SK-N-SH (cell line): ENCODE results near the gene DEFB112. TPM values are rescaled to one million over a fixed set of nuclear protein-coding genes. Genes with fewer than 3 reads are reported as not detected.

Source experiments
- CTCF ChIA-PET: fragments of 300-600, 350-600 bp; formaldehyde crosslinking; extraction: SDS; loops from one replicate; lab custom pipeline; 2021; lab: Yijun Ruan, JAX
- POLR2A ChIA-PET: fragments of 350-600 bp; sonication (Branson Sonifier 250); formaldehyde crosslinking; extraction: SDS; loops from one replicate; lab custom pipeline; 2020; ENCODE audit warnings: antibody characterized with exemption, inconsistent platforms; lab: Yijun Ruan, JAX
- DNase-seq: peaks from one replicate; pipeline ENCODE4 v3.0.0; 2012
- H2AFZ ChIP-seq: fragments of 200-600 bp; sonication (generic); 2 replicates; pipeline ENCODE4 v1.8.1; 2016; ENCODE audit warnings: antibody characterized with exemption, mild to moderate bottlenecking, low read depth
- H3F3A ChIP-seq: fragments of 200-600 bp; sonication (generic); replicated peaks from 2 replicates; pipeline ENCODE3; 2016; ENCODE audit warnings: antibody characterized with exemption, mild to moderate bottlenecking; ENCODE audit not compliant: insufficient read depth
- H3K27ac ChIP-seq, 2 experiments: fragments of 200-500 bp in 1 of 2; fragments of 200-600 bp in 1 of 2; sonication (Bioruptor generic) in 1 of 2; sonication (generic), shearing (Covaris generic) in 1 of 2; 2 replicates each; pipeline versions ENCODE4 v1.5.1 to v1.6.1; 2014 to 2016; ENCODE audit warnings: low read depth in 2 of 2, inconsistent platforms in 1 of 2, low read length in 1 of 2, mild to moderate bottlenecking in 1 of 2, mixed read lengths in 1 of 2
- H3K27me3 ChIP-seq: fragments of 200-600 bp; sonication (generic), shearing (Covaris generic); 2 replicates; pipeline ENCODE4 v1.6.1; 2016; ENCODE audit warnings: mixed run types; ENCODE audit not compliant: insufficient read depth
- H3K36me3 ChIP-seq, 2 experiments: fragments of 200-500 bp in 1 of 2; fragments of 200-600 bp in 1 of 2; sonication (Bioruptor generic) in 1 of 2; sonication (generic) in 1 of 2; replicated peaks in 1 of 2; 2 replicates each; pipeline versions ENCODE3 to v1.5.1; 2014 to 2016; ENCODE audit warnings: low read length in 1 of 2, mild to moderate bottlenecking in 1 of 2; ENCODE audit not compliant: insufficient read depth in 2 of 2, control insufficient read depth in 1 of 2
- H3K4me1 ChIP-seq, 2 experiments: fragments of 200-500 bp in 1 of 2; fragments of 200-600 bp in 1 of 2; sonication (Bioruptor generic) in 1 of 2; sonication (generic), shearing (Covaris generic) in 1 of 2; 2 replicates each; pipeline versions ENCODE4 v1.5.1 to v1.6.1; 2014 to 2016; ENCODE audit warnings: low read depth in 1 of 2, low read length in 1 of 2, mixed run types in 1 of 2; ENCODE audit not compliant: insufficient read depth in 2 of 2, control insufficient read depth in 1 of 2
- H3K4me2 ChIP-seq: fragments of 200-600 bp; sonication (generic), shearing (Covaris generic); 2 replicates; pipeline ENCODE4 v1.6.1; 2017; ENCODE audit warnings: mixed run types
- H3K4me3 ChIP-seq, 2 experiments: fragments of 200-500 bp in 1 of 2; fragments of 200-600 bp in 1 of 2; sonication (Bioruptor generic) in 1 of 2; sonication (generic), shearing (Covaris generic) in 1 of 2; 2 replicates each; pipeline versions ENCODE4 v1.5.1 to v1.8.1; 2014 to 2016; ENCODE audit warnings: low read depth in 2 of 2, inconsistent platforms in 1 of 2, low read length in 1 of 2, mild to moderate bottlenecking in 1 of 2, mixed read lengths in 1 of 2, moderate library complexity in 1 of 2
- H3K79me2 ChIP-seq: fragments of 200-600 bp; sonication (generic); 2 replicates; pipeline ENCODE4 v1.8.1; 2017; ENCODE audit warnings: mild to moderate bottlenecking; ENCODE audit not compliant: insufficient read depth
- H3K9ac ChIP-seq: fragments of 200-600 bp; sonication (generic); 2 replicates; pipeline ENCODE4 v1.6.1; 2017; ENCODE audit warnings: mixed run types
- H3K9me2 ChIP-seq: fragments of 200-600 bp; sonication (generic); 2 replicates; pipeline ENCODE4 v1.6.1; 2017; ENCODE audit warnings: mixed run types
- H3K9me3 ChIP-seq: fragments of 200-600 bp; sonication (generic); 2 replicates; pipeline ENCODE4 v1.6.1; 2017; ENCODE audit warnings: mixed run types, mild to moderate bottlenecking, moderate library complexity
- H4K20me1 ChIP-seq: fragments of 200-600 bp; sonication (generic); 2 replicates; pipeline ENCODE4 v1.6.1; 2017; ENCODE audit warnings: mild to moderate bottlenecking, mixed run types; ENCODE audit not compliant: insufficient read depth
- EP300 ChIP-seq, 2 experiments: IDR thresholded peaks; 2 replicates each; pipeline versions ENCODE4 v1.4.0 to v1.6.1; 2012; ENCODE audit warnings: borderline replicate concordance in 1 of 2, low read depth in 1 of 2, low read length in 1 of 2
- FOXJ3 ChIP-seq: sonication (generic); formaldehyde crosslinking; IDR thresholded peaks from 2 replicates; pipeline ENCODE4 v1.5.1; 2020; ENCODE audit warnings: mild to moderate bottlenecking, missing genetic modification reagents
- POLR2AphosphoS5 ChIP-seq: IDR thresholded peaks from 2 replicates; pipeline ENCODE4 v1.6.1; 2012; ENCODE audit warnings: low read depth, low read length
- RAD21 ChIP-seq: IDR thresholded peaks from 2 replicates; pipeline ENCODE4 v1.6.1; 2012; ENCODE audit warnings: mild to moderate bottlenecking, low read length
- SIN3A ChIP-seq: IDR thresholded peaks from 2 replicates; pipeline ENCODE4 v1.6.1; 2012; ENCODE audit warnings: low read depth, mild to moderate bottlenecking, low read length, moderate library complexity, borderline replicate concordance
- SMC3 ChIP-seq: IDR thresholded peaks from 2 replicates; pipeline ENCODE4 v1.6.1; 2012; ENCODE audit warnings: low read depth, low read length, improper control_type of control experiment
- WGBS: methylation state at CpG from one replicate; pipeline ENCODE4 v1.1.6; 2017; ENCODE audit warnings: low lambda C conversion rate; 5-methylcytosine and 5-hydroxymethylcytosine counted together
- polyA plus RNA-seq, 3 experiments: library from polyadenylated mRNA; depleted of rRNA; stranded (reverse); fragments of >200 nt; gene quantifications; 2 replicates each; pipeline ENCODE4 v1.2.3, GENCODE V29; 2012
- TF ChIP-seq, protein P1 (sequence below): fragments of 150-350 bp; IDR thresholded peaks from 2 replicates; pipeline ENCODE4 v1.6.1; 2017; ENCODE audit warnings: antibody characterized with exemption, low read length, low read depth, borderline replicate concordance
- TF ChIP-seq, protein P2 (sequence below): fragments of 200-600 bp; sonication (generic); IDR thresholded peaks from 2 replicates; pipeline ENCODE4 v1.6.1; 2017; ENCODE audit warnings: antibody characterized with exemption, mild to moderate bottlenecking, moderate library complexity

The DEFB112 gene
- polyA plus RNA-seq, 1 of the 3 experiments (the other 2 are of a cell fraction), result not detected

GRCh38 chr6:50047026-50047425, 2.7 kb downstream of the DEFB112 start:
- TF ChIP-seq, protein P1, sequence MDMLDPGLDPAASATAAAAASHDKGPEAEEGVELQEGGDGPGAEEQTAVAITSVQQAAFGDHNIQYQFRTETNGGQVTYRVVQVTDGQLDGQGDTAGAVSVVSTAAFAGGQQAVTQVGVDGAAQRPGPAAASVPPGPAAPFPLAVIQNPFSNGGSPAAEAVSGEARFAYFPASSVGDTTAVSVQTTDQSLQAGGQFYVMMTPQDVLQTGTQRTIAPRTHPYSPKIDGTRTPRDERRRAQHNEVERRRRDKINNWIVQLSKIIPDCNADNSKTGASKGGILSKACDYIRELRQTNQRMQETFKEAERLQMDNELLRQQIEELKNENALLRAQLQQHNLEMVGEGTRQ, result no peak
- TF ChIP-seq, protein P2, sequence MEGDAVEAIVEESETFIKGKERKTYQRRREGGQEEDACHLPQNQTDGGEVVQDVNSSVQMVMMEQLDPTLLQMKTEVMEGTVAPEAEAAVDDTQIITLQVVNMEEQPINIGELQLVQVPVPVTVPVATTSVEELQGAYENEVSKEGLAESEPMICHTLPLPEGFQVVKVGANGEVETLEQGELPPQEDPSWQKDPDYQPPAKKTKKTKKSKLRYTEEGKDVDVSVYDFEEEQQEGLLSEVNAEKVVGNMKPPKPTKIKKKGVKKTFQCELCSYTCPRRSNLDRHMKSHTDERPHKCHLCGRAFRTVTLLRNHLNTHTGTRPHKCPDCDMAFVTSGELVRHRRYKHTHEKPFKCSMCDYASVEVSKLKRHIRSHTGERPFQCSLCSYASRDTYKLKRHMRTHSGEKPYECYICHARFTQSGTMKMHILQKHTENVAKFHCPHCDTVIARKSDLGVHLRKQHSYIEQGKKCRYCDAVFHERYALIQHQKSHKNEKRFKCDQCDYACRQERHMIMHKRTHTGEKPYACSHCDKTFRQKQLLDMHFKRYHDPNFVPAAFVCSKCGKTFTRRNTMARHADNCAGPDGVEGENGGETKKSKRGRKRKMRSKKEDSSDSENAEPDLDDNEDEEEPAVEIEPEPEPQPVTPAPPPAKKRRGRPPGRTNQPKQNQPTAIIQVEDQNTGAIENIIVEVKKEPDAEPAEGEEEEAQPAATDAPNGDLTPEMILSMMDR, result no peak
- no peak for TF ChIP-seq FOXJ3 (CRISPR knock-in tag)
- no peak for TF ChIP-seq SIN3A
- no peak for TF ChIP-seq POLR2AphosphoS5
- WGBS, result 0% methylated on average over 2 of the region's 3 CpGs
- H3K36me3 ChIP-seq, result no peaks in the 10 kb centered on the region
- H3K4me1 ChIP-seq, result no peaks in the 10 kb centered on the region
- no peaks in the 10 kb centered on the region for H3K9me2 ChIP-seq
- no peak overlapping the region for H3K4me3 ChIP-seq
- no peaks in the 10 kb centered on the region for H3K79me2 ChIP-seq
- H3F3A ChIP-seq, result no peaks in the 10 kb centered on the region
- no peak overlapping the region for H3K9ac ChIP-seq
- H3K27me3 ChIP-seq, result no peaks in the 10 kb centered on the region
- POLR2A ChIA-PET, result no interaction called here
- H2AFZ ChIP-seq, result no peak overlapping the region
- no peak overlapping the region for H3K4me2 ChIP-seq
- CTCF ChIA-PET, result no interaction called here
- no peak for DNase-seq
- H4K20me1 ChIP-seq, result no peaks in the 10 kb centered on the region
- no peaks in the 10 kb centered on the region for H3K9me3 ChIP-seq
- H3K27ac ChIP-seq, result no peak overlapping the region

DNA sequence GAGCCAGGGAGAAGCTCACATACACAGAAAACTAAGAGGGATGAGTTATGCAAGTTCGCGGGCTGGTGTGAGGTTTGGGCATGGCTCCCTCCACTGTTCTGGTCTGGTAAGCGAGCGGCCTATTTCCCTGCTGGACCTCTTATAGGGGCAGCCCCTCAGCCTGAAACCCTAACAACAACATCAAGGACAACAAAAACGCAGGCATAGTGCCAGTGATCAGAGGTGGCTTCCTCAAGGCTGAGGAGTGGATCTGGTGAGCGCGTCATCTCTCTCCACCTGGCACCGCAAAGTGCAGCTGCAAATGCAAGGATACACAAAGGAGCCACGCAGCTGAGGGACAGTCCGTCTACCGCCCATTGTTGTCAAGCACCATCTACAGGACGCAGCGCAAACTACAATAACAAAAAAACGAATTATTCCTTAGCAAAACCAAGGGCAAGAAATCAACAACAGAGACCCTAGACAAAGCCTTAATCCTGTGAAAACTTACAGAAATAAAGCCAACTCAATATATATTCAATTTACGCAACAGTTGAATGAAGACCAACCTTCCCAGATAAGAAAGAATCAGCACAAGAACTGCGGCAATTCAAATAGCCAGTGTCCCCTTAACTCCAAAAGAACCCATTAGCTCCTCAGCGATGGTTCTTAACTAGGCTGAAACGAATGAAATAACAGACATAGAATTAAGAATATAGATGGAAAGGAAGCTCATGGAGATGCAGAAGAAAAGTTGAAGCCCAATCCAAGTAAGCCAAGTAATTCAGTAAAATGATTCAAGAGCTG, 18.8 kb downstream of the DEFB112 start:
- Histone ChIP-seq H3K27me3 (no peaks in the 10 kb centered on the region), H3F3A (no peaks in the 10 kb centered on the region), H4K20me1 (no peaks in the 10 kb centered on the region), H3K9me3 (no peaks in the 10 kb centered on the region), H2AFZ (0 out of 2 replicates have a peak overlapping the region, but pooled peaks have one; percentile 53), H3K79me2 (no peaks in the 10 kb centered on the region), H3K4me2 (no peak overlapping the region), H3K4me3 (no peak overlapping the region), H3K9ac (no peak overlapping the region), H3K27ac (no peak overlapping the region), H3K36me3 (no peaks in the 10 kb centered on the region), H3K9me2 (no peaks in the 10 kb centered on the region), H3K4me1 (no peaks in the 10 kb centered on the region; a peak in 1 of 4 replicates)
- 19% methylated on average over 14 of the region's 18 CpGs for WGBS
- POLR2A ChIA-PET, result no interaction called here
- CTCF ChIA-PET, result interaction anchor here (0.8 to 2.0 kb wide), 8 partner anchors 12 to 411 kb away, joined by 3 to 5 read pairs (median 3); no protein-coding TSS in a partner anchor
- DNase-seq, result peak; percentile 34
- TF ChIP-seq SMC3, result no peak
- no peak for TF ChIP-seq EP300 (IDR thresholded peaks at IDR 0.05; ENCODE audit: borderline replicate concordance in 1 of 2, low read depth in 1 of 2, low read length in 1 of 2)
- peak; percentile 45 for TF ChIP-seq RAD21
- TF ChIP-seq, protein P2, result peak; percentile 60
